Astrocyte (in vitro differentiated cells and primary cell): ENCODE results near the gene KRTAP4-8. TPM values are rescaled to one million over a fixed set of nuclear protein-coding genes. Genes with fewer than 3 reads are reported as not detected.
A peak's percentile ranks its signal among the peaks of the same experiment; 100 is the strongest.
"Not testable (repeated sequence)": the region's sequence is repeated elsewhere in the genome, so short reads cannot be mapped to it uniquely, and the experiment has no call there.

Experiments
- DNase-seq: peaks from one replicate; pipeline ENCODE4 v3.0.0-alpha.2; 2010; ENCODE audit warnings: low read depth
- FAIRE-seq: peaks from 2 replicates; lab custom pipeline; 2011; peaks lifted over from hg19 to GRCh38; lab: Jason Lieb, UNC
- H2AFZ ChIP-seq: 2 replicates; pipeline ENCODE4 v1.6.0; 2012; ENCODE audit warnings: low read depth, low read length, inconsistent platforms
- H3K27ac ChIP-seq: 2 replicates; pipeline ENCODE4 v1.5.1; 2011; ENCODE audit warnings: low read depth, low read length, inconsistent platforms
- H3K27me3 ChIP-seq: 2 replicates; pipeline ENCODE4 v1.6.0; 2011; ENCODE audit warnings: low read length, inconsistent platforms; ENCODE audit not compliant: insufficient read depth
- H3K36me3 ChIP-seq: 2 replicates; pipeline ENCODE4 v1.5.1; 2011; ENCODE audit warnings: low read length, inconsistent platforms; ENCODE audit not compliant: insufficient read depth
- H3K4me1 ChIP-seq: 2 replicates; pipeline ENCODE4 v1.5.1; 2011; ENCODE audit warnings: low read length, inconsistent platforms; ENCODE audit not compliant: insufficient read depth
- H3K4me2 ChIP-seq: 2 replicates; pipeline ENCODE4 v1.6.0; 2012; ENCODE audit warnings: low read length, inconsistent platforms
- H3K4me3 ChIP-seq: 2 replicates; pipeline ENCODE4 v1.5.1; 2011; ENCODE audit warnings: low read depth, mild to moderate bottlenecking, low read length, inconsistent platforms; ENCODE audit not compliant: insufficient read depth
- H3K79me2 ChIP-seq: 2 replicates; pipeline ENCODE4 v1.6.0; 2012; ENCODE audit warnings: mild to moderate bottlenecking, low read length, inconsistent platforms; ENCODE audit not compliant: insufficient read depth
- H3K9ac ChIP-seq: 2 replicates; pipeline ENCODE4 v1.6.0; 2012; ENCODE audit warnings: mild to moderate bottlenecking, low read length, inconsistent platforms
- H3K9me3 ChIP-seq: 2 replicates; pipeline ENCODE4 v1.5.1; 2012; ENCODE audit warnings: low read depth, mild to moderate bottlenecking, low read length, inconsistent platforms; ENCODE audit not compliant: insufficient read depth
- H4K20me1 ChIP-seq: 2 replicates; pipeline ENCODE4 v1.6.0; 2012; ENCODE audit warnings: low read length, inconsistent platforms; ENCODE audit not compliant: insufficient read depth
- H3K27ac Mint-ChIP-seq: one replicate; pipeline ENCODE4 v1.8.0; 2021; ENCODE audit warnings: mild to moderate bottlenecking, mixed read lengths; ENCODE audit not compliant: unreplicated experiment
- H3K27me3 Mint-ChIP-seq: one replicate; pipeline ENCODE4 v1.8.0; 2021; ENCODE audit warnings: low read depth, mixed read lengths; ENCODE audit not compliant: unreplicated experiment
- H3K36me3 Mint-ChIP-seq: one replicate; pipeline ENCODE4 v1.8.0; 2021; ENCODE audit warnings: low read depth, mixed read lengths; ENCODE audit not compliant: unreplicated experiment
- H3K4me1 Mint-ChIP-seq: one replicate; pipeline ENCODE4 v1.8.0; 2021; ENCODE audit warnings: low read depth, mixed read lengths; ENCODE audit not compliant: unreplicated experiment
- H3K4me3 Mint-ChIP-seq: one replicate; pipeline ENCODE4 v1.8.0; 2021; ENCODE audit warnings: mild to moderate bottlenecking, moderate library complexity, mixed read lengths; ENCODE audit not compliant: unreplicated experiment
- H3K9me3 Mint-ChIP-seq: one replicate; pipeline ENCODE4 v1.8.0; 2021; ENCODE audit warnings: mild to moderate bottlenecking, mixed read lengths; ENCODE audit not compliant: unreplicated experiment
- EZH2 ChIP-seq: IDR thresholded peaks from 2 replicates; pipeline ENCODE4 v1.6.1; 2012; ENCODE audit warnings: mild to moderate bottlenecking, low read length, inconsistent platforms; ENCODE audit not compliant: insufficient read depth
- total RNA-seq: library from RNA; stranded (reverse); gene quantifications from 2 replicates; pipeline ENCODE4 v1.2.1, GENCODE V29; 2021
- TF ChIP-seq, protein P1 (sequence below): IDR thresholded peaks from 2 replicates; pipeline ENCODE4 v1.5.1; 2011; ENCODE audit warnings: low read depth, mild to moderate bottlenecking, inconsistent platforms, low read length, moderate library complexity; ENCODE audit not compliant: insufficient read depth

Gene KRTAP4-8
- total RNA-seq, 1 donor from 2014 or later = not detected

DNA sequence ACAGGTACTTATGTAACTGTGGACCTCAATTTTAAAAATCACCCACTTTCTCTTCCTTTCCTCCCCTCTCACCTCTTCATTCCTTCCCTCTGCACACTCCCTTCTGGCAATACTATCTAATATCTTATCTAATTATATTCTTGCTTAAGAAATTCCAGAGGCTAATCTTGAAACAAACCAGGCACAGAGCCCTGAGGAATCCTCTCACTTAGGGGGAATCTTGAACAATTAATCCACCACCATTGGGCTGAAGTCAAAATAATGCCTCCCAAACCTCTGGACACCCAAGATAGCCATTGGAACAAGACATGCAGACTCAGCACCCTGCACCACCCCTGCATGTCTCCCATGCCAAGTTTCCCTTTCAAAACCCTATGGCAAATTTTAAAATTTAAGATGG lies 43.4 kb upstream of the KRTAP4-8 start:
- H3K27ac ChIP-seq = peak overlapping the region; percentile 58
- H3K4me2 ChIP-seq = no peak overlapping the region
- Mint-ChIP-seq H3K4me1 (peaks cover 14% of the 10 kb centered on the region), H3K27ac (peak overlapping the region; percentile 49), H3K9me3 (peaks cover 10% of the 10 kb centered on the region), H3K36me3 (no peaks in the 10 kb centered on the region), H3K27me3 (no peaks in the 10 kb centered on the region), H3K4me3 (no peak overlapping the region)
- H3K9me3 ChIP-seq = peaks cover 3% of the 10 kb centered on the region
- no peaks in the 10 kb centered on the region for H3K36me3 ChIP-seq
- no peaks in the 10 kb centered on the region for H3K4me1 ChIP-seq
- FAIRE-seq = no peak
- TF ChIP-seq, protein P1, sequence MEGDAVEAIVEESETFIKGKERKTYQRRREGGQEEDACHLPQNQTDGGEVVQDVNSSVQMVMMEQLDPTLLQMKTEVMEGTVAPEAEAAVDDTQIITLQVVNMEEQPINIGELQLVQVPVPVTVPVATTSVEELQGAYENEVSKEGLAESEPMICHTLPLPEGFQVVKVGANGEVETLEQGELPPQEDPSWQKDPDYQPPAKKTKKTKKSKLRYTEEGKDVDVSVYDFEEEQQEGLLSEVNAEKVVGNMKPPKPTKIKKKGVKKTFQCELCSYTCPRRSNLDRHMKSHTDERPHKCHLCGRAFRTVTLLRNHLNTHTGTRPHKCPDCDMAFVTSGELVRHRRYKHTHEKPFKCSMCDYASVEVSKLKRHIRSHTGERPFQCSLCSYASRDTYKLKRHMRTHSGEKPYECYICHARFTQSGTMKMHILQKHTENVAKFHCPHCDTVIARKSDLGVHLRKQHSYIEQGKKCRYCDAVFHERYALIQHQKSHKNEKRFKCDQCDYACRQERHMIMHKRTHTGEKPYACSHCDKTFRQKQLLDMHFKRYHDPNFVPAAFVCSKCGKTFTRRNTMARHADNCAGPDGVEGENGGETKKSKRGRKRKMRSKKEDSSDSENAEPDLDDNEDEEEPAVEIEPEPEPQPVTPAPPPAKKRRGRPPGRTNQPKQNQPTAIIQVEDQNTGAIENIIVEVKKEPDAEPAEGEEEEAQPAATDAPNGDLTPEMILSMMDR = no peak
- no peak for TF ChIP-seq EZH2
- no peaks in the 10 kb centered on the region for H3K27me3 ChIP-seq
- H3K79me2 ChIP-seq = no peaks in the 10 kb centered on the region
- H2AFZ ChIP-seq = no peak overlapping the region
- no peak for DNase-seq
- no peak overlapping the region for H3K4me3 ChIP-seq
- H3K9ac ChIP-seq = no peak overlapping the region
- H4K20me1 ChIP-seq = no peaks in the 10 kb centered on the region

DNA sequence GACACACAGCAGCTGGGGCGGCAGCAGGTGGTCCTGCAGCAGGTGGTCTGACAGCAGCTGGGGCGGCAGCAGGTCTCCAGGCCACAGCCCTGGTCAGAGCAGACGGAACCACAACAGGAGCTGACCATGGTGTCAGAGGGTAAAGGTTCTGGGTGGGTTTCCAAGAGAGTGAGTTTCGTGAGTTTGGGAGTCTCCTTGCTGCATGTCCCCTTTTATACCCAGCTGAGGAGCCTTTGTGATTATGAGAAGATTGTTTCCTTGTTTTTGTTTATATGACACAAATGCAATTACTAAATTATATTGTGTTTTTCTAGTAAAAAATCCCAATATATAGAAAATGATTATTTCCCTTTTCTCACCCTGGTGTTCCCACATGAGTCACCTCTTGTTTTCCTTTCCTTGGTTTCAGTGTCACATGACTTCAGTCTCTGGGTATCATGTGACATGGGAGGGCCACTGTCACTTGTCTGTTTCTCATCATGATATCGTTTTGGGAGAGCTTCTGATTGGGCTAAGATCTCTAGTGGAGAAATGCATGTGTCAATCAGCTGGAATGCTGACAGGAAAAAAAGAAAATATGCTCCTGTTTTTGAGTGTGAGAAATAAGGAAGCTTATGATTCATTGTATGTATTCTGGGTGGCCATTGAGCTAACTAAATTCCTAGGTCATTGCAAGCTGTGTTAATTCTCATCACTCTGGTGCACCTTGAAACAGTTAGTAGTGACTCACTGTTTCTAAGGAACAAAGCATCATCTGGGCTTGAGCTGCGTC lies 42.6 kb upstream of the KRTAP4-8 start, which contains the start of gene KRTAP4-6:
Gene KRTAP4-6 (minus strand): TSS at position 185 of the 772 bp plus-strand sequence. CDS start 57 bp downstream, at position 128.
- peaks cover 10% of the 10 kb centered on the region for H3K9me3 Mint-ChIP-seq
- FAIRE-seq (peak; percentile 87), DNase-seq (peak; percentile 81)
- Histone ChIP-seq H3K79me2 (no peaks in the 10 kb centered on the region), H3K27ac (peak within 1 kb of the TSS; percentile 58), H3K27me3 (no peaks in the 10 kb centered on the region), H3K4me2 (no peak within 1 kb of the TSS), H4K20me1 (no peaks in the 10 kb centered on the region), H3K36me3 (no peaks in the 10 kb centered on the region), H3K4me1 (no peaks in the 10 kb centered on the region), H3K9me3 (peaks cover 3% of the 10 kb centered on the region), H2AFZ (no peak within 1 kb of the TSS), H3K9ac (no peak within 1 kb of the TSS), H3K4me3 (no peak within 1 kb of the TSS)
- H3K4me3 Mint-ChIP-seq = no peak within 1 kb of the TSS
- TF ChIP-seq, protein P1 = no peak
- TF ChIP-seq EZH2 = no peak
- H3K27me3 Mint-ChIP-seq = no peaks in the 10 kb centered on the region
- peaks cover 14% of the 10 kb centered on the region for H3K4me1 Mint-ChIP-seq
- H3K36me3 Mint-ChIP-seq = no peaks in the 10 kb centered on the region
- H3K27ac Mint-ChIP-seq = peak within 1 kb of the TSS; percentile 83

DNA sequence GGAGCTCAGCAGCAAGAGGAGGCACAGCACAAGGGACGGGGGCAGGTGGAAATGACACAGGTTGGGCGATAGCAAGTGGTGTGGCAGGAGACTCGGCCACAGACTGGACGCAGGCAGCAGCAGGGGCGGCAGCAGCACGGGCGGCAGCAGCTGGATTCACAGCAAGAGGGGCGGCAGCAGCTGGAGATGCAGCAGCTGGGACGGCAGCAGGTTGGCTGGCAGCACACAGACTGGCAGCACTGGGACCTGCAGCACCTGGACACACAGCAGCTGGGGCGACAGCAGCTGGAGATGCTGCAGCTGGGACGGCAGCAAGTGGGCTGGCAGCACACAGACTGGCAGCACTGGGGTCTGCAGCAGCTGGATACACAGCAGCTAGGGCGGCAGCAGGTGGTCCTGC lies 41.9 kb upstream of the KRTAP4-8 start:
- DNase-seq, H4K20me1 ChIP-seq, H3K36me3 Mint-ChIP-seq, FAIRE-seq, H3K4me3 ChIP-seq, H3K9me3 ChIP-seq, H2AFZ ChIP-seq, H3K27ac Mint-ChIP-seq, H3K4me1 ChIP-seq, H3K4me3 Mint-ChIP-seq, H3K36me3 ChIP-seq, H3K27me3 ChIP-seq, H3K9ac ChIP-seq, H3K4me2 ChIP-seq, H3K27me3 Mint-ChIP-seq, H3K79me2 ChIP-seq: not testable (repeated sequence)
- peaks cover 14% of the 10 kb centered on the region for H3K4me1 Mint-ChIP-seq
- peak overlapping the region; percentile 58 for H3K27ac ChIP-seq
- peaks cover 10% of the 10 kb centered on the region for H3K9me3 Mint-ChIP-seq
